HG03175 (cell line): ENCODE data around the gene GADD45B.
"Not testable (repeated sequence)": the region's sequence is repeated elsewhere in the genome, so short reads cannot be mapped to it uniquely, and the experiment has no call there.

ENCODE experiments used
- ATAC-seq: cut with Tn5 transposase; IDR thresholded peaks from one replicate; pipeline ENCODE4 v1.9.1; 2021; ENCODE audit warnings: mild to moderate bottlenecking, moderate library complexity; ENCODE audit not compliant: unreplicated experiment

The GADD45B gene

GRCh38 chr19:2487090-2487489 lies 11.2 kb downstream of the GADD45B start:
- ATAC-seq = no peak

DNA sequence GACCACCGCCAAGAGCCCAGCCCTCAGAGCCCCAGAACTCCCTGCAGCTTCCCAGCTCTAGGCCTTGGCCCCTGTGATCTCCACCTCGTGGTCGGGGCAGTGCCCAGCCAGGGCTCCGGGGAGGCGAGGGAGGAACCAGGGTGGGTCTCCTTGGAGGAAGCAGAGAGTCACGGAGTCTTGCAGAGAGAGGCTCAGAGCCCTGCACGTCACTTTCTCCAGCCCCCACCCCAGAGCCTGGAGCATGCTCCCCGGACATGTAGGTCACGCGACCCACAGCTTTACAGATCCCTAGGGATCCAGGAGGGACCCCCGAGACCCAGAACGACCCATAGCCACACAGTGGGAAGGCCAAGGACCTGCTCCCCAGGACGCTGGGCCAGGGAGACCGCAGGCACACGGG lies 11.9 kb downstream of the GADD45B start:
- ATAC-seq = no peak

DNA sequence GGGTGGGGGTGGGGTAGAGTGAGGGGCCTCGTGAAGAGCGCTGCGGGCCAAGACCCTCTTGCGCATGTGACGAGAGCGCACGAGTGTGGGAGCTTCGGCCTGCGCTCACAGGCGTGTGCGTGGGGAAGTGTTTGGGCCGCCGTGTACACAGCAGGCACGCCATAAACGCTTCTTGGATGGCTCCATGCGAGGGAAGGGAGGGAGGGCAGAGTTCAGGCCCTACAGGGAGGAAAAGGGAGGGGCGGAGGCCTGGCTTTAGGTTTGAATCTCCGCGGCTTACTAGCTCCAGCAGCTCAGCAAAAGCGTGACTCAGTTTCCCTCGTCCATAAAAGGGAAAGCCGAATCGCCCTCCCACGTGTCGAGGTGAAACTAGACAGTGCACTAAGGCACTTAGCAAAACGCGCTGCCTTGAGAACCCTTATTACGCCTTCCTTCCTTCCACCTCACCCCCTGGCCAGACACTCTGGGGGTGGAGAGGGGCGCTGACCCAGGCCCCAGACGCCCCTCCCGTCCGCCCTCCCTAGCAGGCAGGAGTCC lies 12.5 kb downstream of the GADD45B start:
- no peak for ATAC-seq

GRCh38 chr19:2488942-2489731 lies 13.2 kb downstream of the GADD45B start:
- no peak for ATAC-seq

GRCh38 chr19:2490659-2491058 lies 14.7 kb downstream of the GADD45B start:
- no peak for ATAC-seq

GRCh38 chr19:2491130-2491801 lies 15.3 kb downstream of the GADD45B start:
- no peak for ATAC-seq

GRCh38 chr19:2492870-2493269 lies 16.9 kb downstream of the GADD45B start:
- no peak for ATAC-seq

DNA sequence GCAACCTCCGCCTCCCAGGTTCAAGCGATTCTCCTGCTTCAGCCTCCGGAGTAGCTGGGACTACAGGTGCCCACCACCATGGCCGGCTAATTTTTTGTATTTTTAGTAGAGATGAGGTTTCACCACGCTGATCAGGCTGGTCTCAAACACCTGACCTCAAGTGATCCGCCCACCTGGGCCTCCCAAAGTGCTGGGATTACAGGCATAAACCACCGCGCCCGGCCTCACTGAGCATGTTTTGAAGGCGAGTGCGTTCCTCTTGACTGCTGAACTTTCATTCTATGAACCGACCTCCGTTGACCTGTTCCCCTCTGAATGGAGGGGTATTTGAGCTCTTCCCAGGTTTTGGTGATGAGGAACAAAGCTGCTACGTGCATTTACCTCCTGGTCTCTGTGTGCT lies 17.5 kb downstream of the GADD45B start:
- not testable (repeated sequence) for ATAC-seq

DNA sequence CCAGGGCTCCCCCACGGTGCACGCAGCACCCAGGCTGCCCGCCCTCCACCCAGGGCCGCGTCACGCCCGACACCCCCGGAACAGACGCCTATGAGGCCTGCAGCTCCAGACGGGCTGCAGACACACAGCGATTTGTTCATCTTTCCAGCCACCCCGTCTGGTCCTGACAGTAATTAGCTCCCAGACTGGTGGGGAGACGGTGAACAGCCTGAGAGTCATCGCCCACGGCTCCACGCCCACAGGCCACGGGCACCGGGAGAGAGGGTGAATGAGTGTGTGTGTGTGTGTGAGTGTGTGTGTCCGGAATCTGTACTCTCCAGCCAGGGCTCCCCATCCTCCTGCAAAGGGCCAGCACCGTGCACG lies 18.1 kb downstream of the GADD45B start:
- no peak for ATAC-seq

DNA sequence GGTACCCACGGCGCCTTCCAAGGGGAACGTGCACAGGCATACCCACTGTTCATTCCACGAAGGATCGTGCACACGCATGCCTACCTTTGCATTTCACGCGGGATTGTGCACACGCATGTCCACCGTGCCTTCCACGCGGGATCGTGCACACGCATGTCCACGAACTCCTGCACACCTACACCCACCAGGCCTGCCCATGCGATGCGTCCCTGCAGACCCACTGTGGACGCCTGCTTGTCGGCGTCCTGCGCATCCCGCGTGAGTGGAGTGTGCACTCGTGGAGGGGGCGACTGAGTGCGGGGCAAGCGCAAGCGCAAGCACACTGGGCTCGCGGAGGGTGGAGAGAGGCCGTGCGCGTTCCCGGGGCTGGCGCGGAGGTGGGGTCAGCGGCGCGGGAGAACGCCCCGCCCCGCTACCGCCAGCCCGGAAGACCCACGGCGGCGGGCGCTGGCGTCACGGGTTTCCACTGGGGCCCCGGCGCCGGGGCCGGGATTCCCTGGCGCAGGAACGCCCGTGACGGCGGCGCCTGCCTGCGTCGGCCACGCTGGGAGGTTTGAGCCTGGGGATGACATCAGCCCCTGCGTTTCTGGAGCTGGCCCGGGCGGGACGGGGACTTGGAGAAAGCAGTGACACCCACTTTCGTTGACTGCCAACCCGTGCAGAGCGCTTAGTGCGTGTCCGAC lies 18.7 kb downstream of the GADD45B start:
- ATAC-seq = no peak

GRCh38 chr19:2495130-2495641 lies 19.3 kb downstream of the GADD45B start:
- no peak for ATAC-seq

DNA sequence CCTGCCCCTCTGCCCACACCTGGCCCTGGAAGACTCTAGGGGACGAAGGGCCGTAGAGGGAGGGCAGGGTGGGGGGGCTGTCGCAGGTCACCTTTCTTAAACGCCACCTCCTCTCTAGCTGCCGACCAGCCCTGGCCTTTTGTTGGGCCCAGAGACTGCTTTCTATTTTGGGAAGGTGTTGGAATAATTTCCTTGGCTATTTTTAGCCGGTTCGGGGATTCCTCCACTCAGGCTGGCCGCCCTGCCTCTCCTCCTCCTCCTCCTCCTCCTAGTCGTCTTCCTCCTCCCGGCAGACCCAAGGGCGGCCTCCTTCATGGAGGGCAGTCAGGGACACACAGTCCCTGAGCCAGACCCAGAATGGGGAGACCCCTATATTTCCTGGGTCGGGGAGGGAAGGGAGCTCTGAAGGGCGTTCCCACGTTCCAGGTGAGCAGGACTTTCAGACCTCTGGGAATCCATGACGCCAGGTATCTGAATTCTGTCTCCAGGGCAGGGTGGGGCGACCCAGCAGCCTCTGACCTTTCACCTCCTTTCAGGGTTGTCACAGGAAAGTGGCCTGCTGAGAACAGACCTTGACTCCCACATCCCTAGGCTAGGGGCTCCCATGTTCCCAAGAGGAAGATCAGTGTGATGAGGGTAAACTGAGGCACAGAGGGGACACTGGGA lies 19.9 kb downstream of the GADD45B start:
- no peak for ATAC-seq

GRCh38 chr19:2497186-2497585 lies 21.3 kb downstream of the GADD45B start:
- ATAC-seq = no peak

DNA sequence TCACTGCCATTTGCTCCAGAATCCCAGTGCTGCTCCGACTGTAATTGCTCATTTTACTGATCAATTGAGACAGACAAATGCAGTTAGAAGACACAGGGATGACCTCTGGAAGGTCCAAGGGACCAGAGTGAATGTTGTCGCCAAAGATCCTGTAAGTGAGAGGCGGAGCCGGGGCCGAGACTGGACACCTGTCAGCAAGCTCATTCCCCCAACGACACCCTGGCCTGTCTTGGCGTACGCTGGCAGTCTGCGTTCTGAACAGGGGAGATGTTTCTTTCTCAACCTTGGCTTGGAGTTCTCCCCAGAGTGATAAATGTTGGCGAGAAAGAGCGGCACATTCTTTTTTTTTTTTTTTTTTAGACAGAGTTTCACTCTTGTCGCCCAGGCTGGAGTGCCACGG lies 24.2 kb downstream of the GADD45B start:
- no peak for ATAC-seq

- no peak for ATAC-seq
These were observed 24.9 kb downstream of the GADD45B start for GRCh38 chr19:2500841-2501261.

DNA sequence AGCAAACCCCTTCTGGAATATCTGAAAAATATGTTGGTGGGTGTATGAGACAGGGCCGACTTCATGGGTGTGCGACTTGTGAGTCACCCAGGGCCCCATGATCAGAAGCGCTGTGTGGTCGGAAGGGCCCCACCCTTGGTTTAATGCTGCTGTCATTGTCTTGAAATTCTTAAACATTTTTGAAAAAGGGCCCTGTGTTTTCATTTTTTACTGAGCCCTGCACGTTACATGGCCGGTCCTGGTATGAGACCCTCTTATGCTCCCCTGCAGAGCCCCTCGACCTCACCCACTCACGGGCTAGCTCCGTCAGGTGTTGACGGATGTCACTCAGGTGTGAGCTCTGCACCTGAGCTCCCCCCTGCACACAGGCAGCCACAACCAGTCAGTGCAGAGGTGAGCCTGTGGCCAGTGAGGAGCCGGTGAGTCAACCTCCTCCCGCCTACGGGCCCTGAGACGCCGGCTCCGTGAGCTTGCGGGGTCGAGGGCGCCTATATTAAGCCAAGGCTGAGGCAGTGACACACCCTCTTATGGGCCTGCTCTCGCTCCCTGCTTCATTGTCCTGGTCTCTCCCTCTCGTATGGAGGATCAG lies 27.7 kb downstream of the GADD45B start:
- ATAC-seq = no peak

- not testable (repeated sequence) for ATAC-seq
These were observed 30.7 kb downstream of the GADD45B start for GRCh38 chr19:2506656-2507055.

DNA sequence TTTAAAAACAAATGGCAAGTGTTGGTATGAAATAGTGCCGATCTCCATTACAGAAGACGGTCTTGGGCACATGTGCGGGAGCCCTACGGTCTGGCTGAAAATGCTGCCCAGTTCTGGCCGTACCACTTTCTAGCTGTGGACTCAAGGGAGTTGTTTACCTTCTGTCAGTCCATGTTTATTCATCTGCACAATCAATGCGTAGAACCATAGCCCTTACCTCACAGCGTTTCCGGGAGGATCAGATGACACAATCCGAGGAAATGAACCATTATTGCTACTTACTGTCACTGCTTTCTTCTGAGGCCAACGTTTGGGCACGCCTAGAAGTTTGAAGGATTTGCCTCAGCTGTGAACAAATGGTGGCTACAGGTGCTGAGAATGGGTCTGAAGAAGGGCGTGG lies 31.2 kb downstream of the GADD45B start:
- no peak for ATAC-seq

- no peak for ATAC-seq
These were observed 33.2 kb downstream of the GADD45B start for GRCh38 chr19:2509096-2509495.

GRCh38 chr19:2511570-2511969 lies 35.6 kb downstream of the GADD45B start:
- ATAC-seq = no peak

- no peak for ATAC-seq
These were observed 36.1 kb downstream of the GADD45B start for GRCh38 chr19:2511991-2512390.
